ENCODE data around the gene RABL3.

DNA sequence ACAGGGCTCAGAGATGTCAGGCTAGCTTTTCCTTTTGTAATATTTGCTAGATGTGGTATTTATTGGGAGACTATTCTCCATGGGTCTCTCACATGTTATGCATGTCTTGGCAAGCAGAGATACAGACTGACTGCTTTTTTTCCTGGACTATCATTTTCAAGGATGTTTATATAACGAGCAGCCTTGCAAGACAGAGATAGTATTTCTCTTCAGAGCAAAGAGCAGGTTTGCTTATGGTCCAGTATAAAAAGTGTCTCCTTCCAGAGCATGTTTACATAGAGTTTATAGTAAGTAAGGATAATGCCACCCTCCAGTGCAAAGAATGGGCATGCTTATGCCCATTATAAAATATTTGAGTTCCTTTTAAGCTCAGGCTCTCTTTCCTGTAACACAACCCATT is 24.8 kb upstream of the RABL3 start:
- TF ChIP-seq, protein P1, sequence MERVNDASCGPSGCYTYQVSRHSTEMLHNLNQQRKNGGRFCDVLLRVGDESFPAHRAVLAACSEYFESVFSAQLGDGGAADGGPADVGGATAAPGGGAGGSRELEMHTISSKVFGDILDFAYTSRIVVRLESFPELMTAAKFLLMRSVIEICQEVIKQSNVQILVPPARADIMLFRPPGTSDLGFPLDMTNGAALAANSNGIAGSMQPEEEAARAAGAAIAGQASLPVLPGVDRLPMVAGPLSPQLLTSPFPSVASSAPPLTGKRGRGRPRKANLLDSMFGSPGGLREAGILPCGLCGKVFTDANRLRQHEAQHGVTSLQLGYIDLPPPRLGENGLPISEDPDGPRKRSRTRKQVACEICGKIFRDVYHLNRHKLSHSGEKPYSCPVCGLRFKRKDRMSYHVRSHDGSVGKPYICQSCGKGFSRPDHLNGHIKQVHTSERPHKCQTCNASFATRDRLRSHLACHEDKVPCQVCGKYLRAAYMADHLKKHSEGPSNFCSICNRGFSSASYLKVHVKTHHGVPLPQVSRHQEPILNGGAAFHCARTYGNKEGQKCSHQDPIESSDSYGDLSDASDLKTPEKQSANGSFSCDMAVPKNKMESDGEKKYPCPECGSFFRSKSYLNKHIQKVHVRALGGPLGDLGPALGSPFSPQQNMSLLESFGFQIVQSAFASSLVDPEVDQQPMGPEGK (CRISPR knock-in tag; IDR thresholded peaks at IDR 0.05; ENCODE audit: borderline replicate concordance): no peak
- TF ChIP-seq, protein P2, sequence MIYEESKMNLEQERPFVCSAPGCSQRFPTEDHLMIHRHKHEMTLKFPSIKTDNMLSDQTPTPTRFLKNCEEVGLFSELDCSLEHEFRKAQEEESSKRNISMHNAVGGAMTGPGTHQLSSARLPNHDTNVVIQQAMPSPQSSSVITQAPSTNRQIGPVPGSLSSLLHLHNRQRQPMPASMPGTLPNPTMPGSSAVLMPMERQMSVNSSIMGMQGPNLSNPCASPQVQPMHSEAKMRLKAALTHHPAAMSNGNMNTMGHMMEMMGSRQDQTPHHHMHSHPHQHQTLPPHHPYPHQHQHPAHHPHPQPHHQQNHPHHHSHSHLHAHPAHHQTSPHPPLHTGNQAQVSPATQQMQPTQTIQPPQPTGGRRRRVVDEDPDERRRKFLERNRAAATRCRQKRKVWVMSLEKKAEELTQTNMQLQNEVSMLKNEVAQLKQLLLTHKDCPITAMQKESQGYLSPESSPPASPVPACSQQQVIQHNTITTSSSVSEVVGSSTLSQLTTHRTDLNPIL (CRISPR knock-in tag; IDR thresholded peaks at IDR 0.05; ENCODE audit: low read depth): no peak
- TF ChIP-seq BACH2 (CRISPR knock-in tag; IDR thresholded peaks at IDR 0.05; ENCODE audit: borderline replicate concordance) (no peak), ZFP3 (CRISPR knock-in tag; IDR thresholded peaks at IDR 0.05) (no peak), ZFP30 (CRISPR knock-in tag; IDR thresholded peaks at IDR 0.05) (no peak), ZNF8 (CRISPR knock-in tag; IDR thresholded peaks at IDR 0.05) (no peak), GLIS3 (CRISPR knock-in tag; IDR thresholded peaks at IDR 0.05) (no peak), ARNTL (CRISPR knock-in tag; IDR thresholded peaks at IDR 0.05; ENCODE audit: borderline replicate concordance, low read depth) (no peak), ZNF565 (CRISPR knock-in tag; conservative IDR thresholded peaks at IDR 0.05; ENCODE audit: low read depth) (no peak), ZC3H10 (CRISPR knock-in tag; IDR thresholded peaks at IDR 0.05) (no peak), CSDC2 (CRISPR knock-in tag; IDR thresholded peaks at IDR 0.05) (no peak), RARB (CRISPR knock-in tag; IDR thresholded peaks at IDR 0.05) (no peak)
- TF ChIP-seq, protein P3, sequence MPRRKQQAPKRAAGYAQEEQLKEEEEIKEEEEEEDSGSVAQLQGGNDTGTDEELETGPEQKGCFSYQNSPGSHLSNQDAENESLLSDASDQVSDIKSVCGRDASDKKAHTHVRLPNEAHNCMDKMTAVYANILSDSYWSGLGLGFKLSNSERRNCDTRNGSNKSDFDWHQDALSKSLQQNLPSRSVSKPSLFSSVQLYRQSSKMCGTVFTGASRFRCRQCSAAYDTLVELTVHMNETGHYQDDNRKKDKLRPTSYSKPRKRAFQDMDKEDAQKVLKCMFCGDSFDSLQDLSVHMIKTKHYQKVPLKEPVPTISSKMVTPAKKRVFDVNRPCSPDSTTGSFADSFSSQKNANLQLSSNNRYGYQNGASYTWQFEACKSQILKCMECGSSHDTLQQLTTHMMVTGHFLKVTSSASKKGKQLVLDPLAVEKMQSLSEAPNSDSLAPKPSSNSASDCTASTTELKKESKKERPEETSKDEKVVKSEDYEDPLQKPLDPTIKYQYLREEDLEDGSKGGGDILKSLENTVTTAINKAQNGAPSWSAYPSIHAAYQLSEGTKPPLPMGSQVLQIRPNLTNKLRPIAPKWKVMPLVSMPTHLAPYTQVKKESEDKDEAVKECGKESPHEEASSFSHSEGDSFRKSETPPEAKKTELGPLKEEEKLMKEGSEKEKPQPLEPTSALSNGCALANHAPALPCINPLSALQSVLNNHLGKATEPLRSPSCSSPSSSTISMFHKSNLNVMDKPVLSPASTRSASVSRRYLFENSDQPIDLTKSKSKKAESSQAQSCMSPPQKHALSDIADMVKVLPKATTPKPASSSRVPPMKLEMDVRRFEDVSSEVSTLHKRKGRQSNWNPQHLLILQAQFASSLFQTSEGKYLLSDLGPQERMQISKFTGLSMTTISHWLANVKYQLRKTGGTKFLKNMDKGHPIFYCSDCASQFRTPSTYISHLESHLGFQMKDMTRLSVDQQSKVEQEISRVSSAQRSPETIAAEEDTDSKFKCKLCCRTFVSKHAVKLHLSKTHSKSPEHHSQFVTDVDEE (CRISPR knock-in tag; IDR thresholded peaks at IDR 0.05): no peak

Data from SK-N-SH treated with all-trans-retinoic acid at 6 μM for 48 hours (cell line).